ENCODE measurements around the gene PFN4. TPM values are rescaled to one million over a fixed set of nuclear protein-coding genes. Genes with fewer than 3 reads are reported as not detected.
"Not testable (repeated sequence)": the region's sequence is repeated elsewhere in the genome, so short reads cannot be mapped to it uniquely, and the experiment has no call there.

Gene PFN4, protein sequence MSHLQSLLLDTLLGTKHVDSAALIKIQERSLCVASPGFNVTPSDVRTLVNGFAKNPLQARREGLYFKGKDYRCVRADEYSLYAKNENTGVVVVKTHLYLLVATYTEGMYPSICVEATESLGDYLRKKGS
- not detected for total RNA-seq

DNA sequence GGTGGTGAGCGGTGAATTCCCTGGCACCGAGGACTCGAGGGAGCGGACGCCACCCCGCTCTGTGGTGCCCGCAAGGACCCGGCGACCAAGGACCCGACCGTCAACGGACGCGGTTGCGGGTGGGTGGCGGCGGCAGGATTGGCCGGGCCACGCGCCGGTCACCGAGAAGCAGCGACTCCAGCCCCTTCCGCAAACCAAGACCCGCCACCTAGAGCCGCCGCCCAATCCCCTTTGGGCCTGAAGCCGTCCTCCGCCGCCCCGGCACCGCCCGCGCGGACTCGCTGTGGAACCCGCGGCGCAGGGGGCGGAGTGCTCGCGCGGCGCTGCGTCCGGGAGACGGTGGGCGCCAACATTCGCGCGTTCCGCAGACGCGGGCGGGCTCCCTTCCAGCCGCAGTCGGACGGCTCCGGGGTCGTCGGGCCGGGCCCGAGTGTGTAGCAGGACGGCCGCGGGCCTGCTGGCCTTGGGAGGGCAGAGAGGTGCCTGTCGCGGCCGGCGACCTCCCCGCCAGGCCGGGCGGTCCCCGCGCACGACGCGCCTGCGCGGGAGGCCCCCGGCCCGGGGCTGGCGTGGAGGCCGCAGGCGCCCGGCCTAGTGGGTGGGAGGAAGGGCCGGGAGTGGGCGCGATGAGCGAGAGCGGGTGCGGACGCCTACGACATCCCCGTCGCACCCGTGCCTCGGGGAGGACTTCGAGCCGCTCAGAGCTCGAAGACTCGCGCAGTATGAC is at the start of gene PFN4, which contains the start of gene FAM228B:
TSS of gene PFN4 (minus strand) at position 140 of the 727 bp plus-strand sequence. CDS start 799 bp downstream, outside the sequence.
TSS of gene FAM228B (plus strand) at position 275 of the 727 bp plus-strand sequence. CDS start 893 bp downstream, outside the sequence.
- Histone ChIP-seq H3K4me3 (ENCODE audit: low read length) (peak within 1 kb of the TSS; percentile 64), H3K4me1 (ENCODE audit: insufficient read depth, low read length) (peaks cover 20% of the 10 kb centered on the region), H3K9me3 (ENCODE audit: low read depth, low read length) (no peaks in the 10 kb centered on the region), H3K27me3 (ENCODE audit: insufficient read depth, low read length) (no peaks in the 10 kb centered on the region)

DNA sequence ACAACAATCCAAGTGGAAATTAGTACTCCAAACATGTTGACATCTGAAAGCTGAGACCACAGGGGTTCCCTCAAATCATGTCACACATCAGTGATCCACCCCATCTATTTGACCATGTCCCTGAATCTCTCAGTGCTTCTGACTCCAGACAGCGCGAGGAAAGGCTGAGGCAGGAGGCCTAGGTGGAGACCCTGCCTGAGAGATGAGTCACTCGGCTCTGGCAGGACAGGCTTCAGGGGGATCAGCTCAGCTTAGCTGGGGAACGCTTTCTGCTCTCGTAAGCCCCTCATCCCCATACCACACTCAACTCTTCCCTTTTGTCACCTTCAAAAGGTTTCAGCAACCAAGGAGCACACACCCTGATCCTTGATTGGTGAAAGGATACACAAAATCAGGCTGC is 45.9 kb upstream of the PFN4 start:
- no peaks in the 10 kb centered on the region for H3K9me3 ChIP-seq (ENCODE audit: low read depth, low read length)
- H3K27me3 ChIP-seq (ENCODE audit: insufficient read depth, low read length), result peaks cover 3% of the 10 kb centered on the region
- H3K4me1 ChIP-seq (ENCODE audit: insufficient read depth, low read length), result peaks cover 7% of the 10 kb centered on the region
- no peak overlapping the region for H3K4me3 ChIP-seq (ENCODE audit: low read length)

- no peak overlapping the region for H3K4me3 ChIP-seq (ENCODE audit: low read length)
- H3K9me3 ChIP-seq (ENCODE audit: low read depth, low read length), result peaks cover 5% of the 10 kb centered on the region
- H3K27me3 ChIP-seq (ENCODE audit: insufficient read depth, low read length), result no peaks in the 10 kb centered on the region
- peaks cover 7% of the 10 kb centered on the region for H3K4me1 ChIP-seq (ENCODE audit: insufficient read depth, low read length)
These were observed 41.4 kb upstream of the PFN4 start for GRCh38 chr2:24164416-24164973.

DNA sequence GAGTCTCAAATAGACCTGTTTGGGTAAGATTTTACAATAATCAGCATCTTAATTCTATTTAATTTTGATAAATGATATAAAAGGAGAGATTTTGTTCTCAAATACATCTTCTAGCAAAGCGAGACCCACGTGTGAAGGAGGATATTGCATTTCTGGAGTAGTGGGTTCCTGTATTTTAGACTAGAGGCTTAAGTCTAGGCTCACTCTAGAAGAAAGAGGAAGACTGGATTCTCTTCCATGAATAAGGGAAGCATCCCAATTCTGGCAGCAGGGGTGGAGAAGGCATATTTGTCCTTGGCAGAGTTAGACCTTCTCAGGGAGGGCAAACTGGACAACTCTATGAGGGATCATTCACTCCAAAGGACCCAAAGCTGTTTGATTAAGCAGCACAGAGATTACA is 40.5 kb upstream of the PFN4 start:
- Histone ChIP-seq H3K27me3 (ENCODE audit: insufficient read depth, low read length) (no peaks in the 10 kb centered on the region), H3K4me1 (ENCODE audit: insufficient read depth, low read length) (peaks cover 7% of the 10 kb centered on the region), H3K4me3 (ENCODE audit: low read length) (no peak overlapping the region), H3K9me3 (ENCODE audit: low read depth, low read length) (peaks cover 5% of the 10 kb centered on the region)

DNA sequence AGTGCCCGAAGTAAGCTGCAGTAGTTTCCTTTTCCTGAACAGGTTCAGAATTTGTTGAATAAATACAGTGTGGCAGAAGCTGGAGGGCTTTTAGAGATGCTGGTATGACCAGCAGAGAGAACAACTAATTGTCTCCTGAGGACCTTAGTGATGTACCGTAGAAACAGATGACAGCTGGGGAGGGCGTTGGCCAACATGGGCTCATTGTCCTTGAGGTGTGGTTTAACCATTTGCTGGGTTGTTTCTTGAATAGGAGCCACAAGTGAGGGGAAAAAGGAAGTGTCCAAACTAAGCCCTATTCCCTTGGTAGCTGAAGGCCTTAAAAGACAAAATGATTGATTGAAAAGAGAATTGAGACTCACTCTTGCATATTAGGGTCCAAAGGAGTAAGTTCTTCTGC is 40.1 kb upstream of the PFN4 start:
- Histone ChIP-seq H3K9me3 (ENCODE audit: low read depth, low read length) (peaks cover 5% of the 10 kb centered on the region), H3K27me3 (ENCODE audit: insufficient read depth, low read length) (no peaks in the 10 kb centered on the region)

GRCh38 chr2:24162494-24162893 is 39.4 kb upstream of the PFN4 start:
- Histone ChIP-seq H3K4me1 (ENCODE audit: insufficient read depth, low read length) (peaks cover 7% of the 10 kb centered on the region), H3K4me3 (ENCODE audit: low read length) (no peak overlapping the region), H3K9me3 (ENCODE audit: low read depth, low read length) (peaks cover 5% of the 10 kb centered on the region), H3K27me3 (ENCODE audit: insufficient read depth, low read length) (no peaks in the 10 kb centered on the region)

More for the DNA sequence above, 40.1 kb upstream of the PFN4 start:
- Histone ChIP-seq H3K4me3 (ENCODE audit: low read length) (no peak overlapping the region), H3K4me1 (ENCODE audit: insufficient read depth, low read length) (peaks cover 7% of the 10 kb centered on the region)

- Histone ChIP-seq H3K4me3 (ENCODE audit: low read length) (no peak overlapping the region), H3K4me1 (ENCODE audit: insufficient read depth, low read length) (peaks cover 7% of the 10 kb centered on the region), H3K27me3 (ENCODE audit: insufficient read depth, low read length) (no peaks in the 10 kb centered on the region), H3K9me3 (ENCODE audit: low read depth, low read length) (peaks cover 5% of the 10 kb centered on the region)
These were observed 37.6 kb upstream of the PFN4 start for GRCh38 chr2:24160761-24161160.

- Histone ChIP-seq H3K4me3 (ENCODE audit: low read length) (no peak overlapping the region), H3K9me3 (ENCODE audit: low read depth, low read length) (peaks cover 5% of the 10 kb centered on the region), H3K4me1 (ENCODE audit: insufficient read depth, low read length) (peaks cover 3% of the 10 kb centered on the region), H3K27me3 (ENCODE audit: insufficient read depth, low read length) (no peaks in the 10 kb centered on the region)
These were observed 36.6 kb upstream of the PFN4 start for GRCh38 chr2:24159708-24160107.

DNA sequence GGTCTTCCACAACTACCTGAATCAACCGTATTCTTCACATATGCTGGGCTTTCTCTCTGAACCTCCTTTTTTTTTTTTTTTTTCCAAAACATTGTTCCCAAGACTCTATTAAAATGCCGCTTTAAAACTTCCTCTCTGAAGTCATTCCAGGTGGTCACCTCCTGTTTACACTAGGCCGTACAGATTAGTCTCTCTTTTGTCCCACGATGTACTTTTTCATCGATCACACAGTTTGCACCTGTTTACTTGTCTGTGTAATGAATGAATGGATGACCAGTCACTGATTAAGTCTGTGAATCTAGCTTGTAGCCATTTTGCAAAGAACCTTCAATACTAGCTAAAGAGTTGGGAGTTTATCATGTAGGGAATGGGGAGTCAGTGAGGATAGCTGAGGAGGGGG is 35.0 kb upstream of the PFN4 start:
- H3K27me3 ChIP-seq (ENCODE audit: insufficient read depth, low read length), result no peaks in the 10 kb centered on the region
- peaks cover 5% of the 10 kb centered on the region for H3K9me3 ChIP-seq (ENCODE audit: low read depth, low read length)
- no peak overlapping the region for H3K4me3 ChIP-seq (ENCODE audit: low read length)
- H3K4me1 ChIP-seq (ENCODE audit: insufficient read depth, low read length), result no peaks in the 10 kb centered on the region

GRCh38 chr2:24153478-24153877 is 30.3 kb upstream of the PFN4 start:
- no peaks in the 10 kb centered on the region for H3K27me3 ChIP-seq (ENCODE audit: insufficient read depth, low read length)
- no peaks in the 10 kb centered on the region for H3K9me3 ChIP-seq (ENCODE audit: low read depth, low read length)
- H3K4me3 ChIP-seq (ENCODE audit: low read length), result no peak overlapping the region
- H3K4me1 ChIP-seq (ENCODE audit: insufficient read depth, low read length), result no peaks in the 10 kb centered on the region

DNA sequence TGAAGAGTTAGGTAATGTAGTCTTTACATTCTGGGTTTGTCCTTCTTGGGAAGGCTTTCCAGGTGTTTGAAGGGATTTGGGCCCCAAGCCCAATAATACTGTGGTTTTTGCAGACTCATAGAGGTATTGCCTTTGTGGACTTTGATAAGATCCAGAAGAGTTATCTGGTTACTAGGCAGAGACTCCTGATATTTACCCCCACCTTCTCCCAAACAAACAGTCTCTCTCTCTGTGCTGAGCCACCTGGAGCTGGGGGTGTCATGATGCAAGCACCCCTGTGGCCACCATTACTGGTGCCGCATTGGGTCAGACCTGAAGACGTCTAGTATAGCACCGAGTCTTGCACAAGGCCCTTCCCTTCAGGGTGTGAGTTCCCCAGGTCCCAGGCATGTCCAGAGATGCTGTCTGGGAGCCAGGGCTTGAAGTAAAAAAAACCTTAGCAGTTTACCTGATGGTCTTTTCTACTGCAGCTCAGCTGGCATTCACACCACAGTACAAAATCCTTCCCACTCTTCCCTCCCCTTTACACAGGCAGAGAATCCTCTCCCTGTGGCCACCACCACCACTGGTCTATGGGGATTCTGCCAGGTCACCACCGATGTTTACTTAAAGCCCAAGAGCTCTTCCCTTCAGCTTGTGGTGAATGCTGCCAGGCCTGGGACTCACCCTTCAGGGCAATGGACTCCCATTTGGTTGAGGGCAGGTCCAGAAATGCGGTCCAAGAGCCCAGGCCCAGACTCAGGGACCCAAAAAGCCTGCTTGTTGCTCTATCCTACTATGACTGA is 29.5 kb upstream of the PFN4 start:
- H3K4me1 ChIP-seq (ENCODE audit: insufficient read depth, low read length), result no peaks in the 10 kb centered on the region
- peaks cover 7% of the 10 kb centered on the region for H3K9me3 ChIP-seq (ENCODE audit: low read depth, low read length)
- H3K27me3 ChIP-seq (ENCODE audit: insufficient read depth, low read length), result no peaks in the 10 kb centered on the region
- H3K4me3 ChIP-seq (ENCODE audit: low read length), result no peak overlapping the region

GRCh38 chr2:24147364-24147763 is 24.2 kb upstream of the PFN4 start:
- Histone ChIP-seq H3K27me3 (ENCODE audit: insufficient read depth, low read length) (no peaks in the 10 kb centered on the region), H3K9me3 (ENCODE audit: low read depth, low read length) (peaks cover 14% of the 10 kb centered on the region), H3K4me1 (ENCODE audit: insufficient read depth, low read length) (no peaks in the 10 kb centered on the region), H3K4me3 (ENCODE audit: low read length) (no peak overlapping the region)

DNA sequence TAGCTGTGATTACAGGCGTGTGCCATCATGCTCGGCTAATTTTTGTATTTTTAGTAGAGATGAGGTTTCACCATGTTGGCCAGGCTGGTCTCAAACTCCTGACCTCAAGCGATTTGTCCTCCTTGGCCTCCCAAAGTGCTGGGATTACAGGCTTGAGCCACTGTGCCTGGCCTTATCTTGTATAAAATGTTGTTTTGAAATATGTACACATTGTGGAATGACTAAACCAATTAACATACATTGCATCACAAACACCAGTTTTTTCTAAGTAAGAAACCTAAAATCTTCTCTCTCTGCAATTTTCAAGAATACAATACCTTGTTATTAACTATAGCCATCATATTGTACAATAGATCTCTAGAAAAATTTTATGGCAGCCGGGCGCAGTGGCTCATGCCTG is 17.2 kb upstream of the PFN4 start:
- not testable (repeated sequence) for H3K27me3 ChIP-seq (ENCODE audit: insufficient read depth, low read length); H3K4me1 ChIP-seq (ENCODE audit: insufficient read depth, low read length); H3K4me3 ChIP-seq (ENCODE audit: low read length); H3K9me3 ChIP-seq (ENCODE audit: low read depth, low read length)

GRCh38 chr2:24132543-24132942 is 9.4 kb upstream of the PFN4 start:
- Histone ChIP-seq H3K4me1 (ENCODE audit: insufficient read depth, low read length) (no peaks in the 10 kb centered on the region), H3K27me3 (ENCODE audit: insufficient read depth, low read length) (no peaks in the 10 kb centered on the region), H3K4me3 (ENCODE audit: low read length) (no peak overlapping the region), H3K9me3 (ENCODE audit: low read depth, low read length) (peaks cover 8% of the 10 kb centered on the region)

DNA sequence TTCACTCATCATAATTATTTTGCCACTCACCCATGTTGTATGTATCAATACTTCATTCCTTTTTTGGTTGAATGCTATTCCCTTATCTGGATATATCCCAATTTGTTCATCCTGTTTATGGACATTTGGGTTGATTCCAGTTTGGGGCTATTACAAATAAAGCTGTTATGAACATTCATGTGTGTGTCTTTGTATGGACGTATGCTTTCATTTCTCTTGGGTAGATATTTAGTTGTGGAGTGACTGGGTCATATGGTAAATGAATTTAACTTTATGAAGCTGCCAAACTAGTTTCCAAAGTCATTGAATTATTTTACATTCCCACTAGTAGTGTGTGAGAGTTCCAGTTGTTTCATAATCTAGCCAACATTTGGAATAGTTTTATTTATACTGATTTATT is 2.8 kb upstream of the PFN4 start:
- no peaks in the 10 kb centered on the region for H3K27me3 ChIP-seq (ENCODE audit: insufficient read depth, low read length)
- H3K4me1 ChIP-seq (ENCODE audit: insufficient read depth, low read length), result peaks cover 20% of the 10 kb centered on the region
- H3K4me3 ChIP-seq (ENCODE audit: low read length), result no peak overlapping the region
- H3K9me3 ChIP-seq (ENCODE audit: low read depth, low read length), result no peaks in the 10 kb centered on the region
